WTC11 (cell line): ENCODE data around the gene NTF3. TPM values are rescaled to one million over a fixed set of nuclear protein-coding genes. Genes with fewer than 3 reads are reported as not detected.

Experiments
- ATAC-seq: fragments of 200-7000 bp; cut with Tn5 transposase; 2 replicates; pipeline ENCODE4 v1.10.0; 2021; ENCODE audit warnings: mild to moderate bottlenecking, moderate library complexity
- CTCF ChIA-PET: fragments of 300-600 bp; sonication (Branson Sonifier 250); formaldehyde crosslinking; loops from one replicate; lab custom pipeline; 2021; ENCODE audit warnings: antibody characterized with exemption; lab: Charles Lee
- POLR2A ChIA-PET: fragments of 350-600 bp; sonication (Branson Sonifier 250); formaldehyde crosslinking; loops from one replicate; lab custom pipeline; 2021; ENCODE audit warnings: antibody characterized with exemption; lab: Charles Lee
- DNase-seq: peaks from one replicate; pipeline ENCODE4 v3.0.0; 2021; ENCODE audit warnings: low spot score
- H3K27ac Mint-ChIP-seq: 2 replicates; pipeline ENCODE4 v1.8.0; 2021; ENCODE audit warnings: mixed read lengths
- H3K27me3 Mint-ChIP-seq: 2 replicates; pipeline ENCODE4 v1.8.0; 2021; ENCODE audit warnings: low read depth, mild to moderate bottlenecking, moderate library complexity, mixed read lengths
- H3K36me3 Mint-ChIP-seq: 2 replicates; pipeline ENCODE4 v1.8.0; 2021; ENCODE audit warnings: mixed read lengths
- H3K4me1 Mint-ChIP-seq: 2 replicates; pipeline ENCODE4 v1.8.0; 2022; ENCODE audit warnings: mixed read lengths
- H3K4me3 Mint-ChIP-seq: 2 replicates; pipeline ENCODE4 v1.8.0; 2021; ENCODE audit warnings: mild to moderate bottlenecking, moderate library complexity, mixed read lengths
- H3K9me3 Mint-ChIP-seq: 2 replicates; pipeline ENCODE4 v1.8.0; 2021; ENCODE audit warnings: mixed read lengths
- AFF4 ChIP-seq: sonication (generic); formaldehyde crosslinking; IDR thresholded peaks from 2 replicates; pipeline ENCODE4 v1.8.1; 2023; ENCODE audit warnings: mild to moderate bottlenecking, missing genetic modification reagents, borderline replicate concordance
- ATF1 ChIP-seq: sonication (generic); formaldehyde crosslinking; IDR thresholded peaks from 2 replicates; pipeline ENCODE4 v1.8.1; 2023; ENCODE audit warnings: mild to moderate bottlenecking, moderate library complexity, missing genetic modification reagents
- ATF3 ChIP-seq: sonication (generic); formaldehyde crosslinking; conservative IDR thresholded peaks from 2 replicates; pipeline ENCODE4 v1.8.1; 2022; ENCODE audit warnings: mild to moderate bottlenecking, missing genetic modification reagents
- CDX4 ChIP-seq: fragments of 250-450 bp; sonication (Bioruptor Pico); IDR thresholded peaks from 2 replicates; pipeline ENCODE4 v1.9.0; 2021; ENCODE audit warnings: moderate library complexity, mild to moderate bottlenecking, inconsistent platforms, borderline replicate concordance
- E2F5 ChIP-seq: sonication (generic); formaldehyde crosslinking; IDR thresholded peaks from 2 replicates; pipeline ENCODE4 v1.8.1; 2022; ENCODE audit warnings: mild to moderate bottlenecking, moderate library complexity, missing genetic modification reagents
- EMX1 ChIP-seq: fragments of 250-450 bp; sonication (Bioruptor Pico); IDR thresholded peaks from 2 replicates; pipeline ENCODE4 v1.8.0; 2021; ENCODE audit warnings: mild to moderate bottlenecking
- ERG ChIP-seq: fragments of 250-450 bp; sonication (Bioruptor Pico); IDR thresholded peaks from 2 replicates; pipeline ENCODE4 v1.8.0; 2021; ENCODE audit warnings: mild to moderate bottlenecking
- FOXJ3 ChIP-seq: sonication (generic); formaldehyde crosslinking; IDR thresholded peaks from 2 replicates; pipeline ENCODE4 v1.9.0; 2021; ENCODE audit warnings: missing genetic modification reagents, mild to moderate bottlenecking, borderline replicate concordance
- FOXK1 ChIP-seq: sonication (generic); formaldehyde crosslinking; IDR thresholded peaks from 2 replicates; pipeline ENCODE4 v1.8.0; 2022; ENCODE audit warnings: mild to moderate bottlenecking, moderate library complexity, missing genetic modification reagents
- PRRX2 ChIP-seq: fragments of 250-450 bp; sonication (Bioruptor Pico); IDR thresholded peaks from 2 replicates; pipeline ENCODE4 v1.8.0; 2021; ENCODE audit warnings: mild to moderate bottlenecking
- RELA ChIP-seq: sonication (generic); formaldehyde crosslinking; IDR thresholded peaks from 2 replicates; pipeline ENCODE4 v1.8.1; 2022; ENCODE audit warnings: missing genetic modification reagents, mild to moderate bottlenecking, borderline replicate concordance
- TP53 ChIP-seq: sonication (generic); formaldehyde crosslinking; IDR thresholded peaks from 2 replicates; pipeline ENCODE4 v1.8.1; 2023; ENCODE audit warnings: mild to moderate bottlenecking, missing genetic modification reagents
- ZNF671 ChIP-seq: fragments of 250-450 bp; sonication (Bioruptor Pico); IDR thresholded peaks from 2 replicates; pipeline ENCODE4 v1.8.0; 2021; ENCODE audit warnings: mild to moderate bottlenecking
- total RNA-seq: library from RNA; stranded (reverse); gene quantifications from 3 replicates; pipeline ENCODE4 v1.2.3, GENCODE V29; 2021
- TF ChIP-seq, protein P1 (sequence below): fragments of 250-450 bp; sonication (Bioruptor Pico); IDR thresholded peaks from 2 replicates; pipeline ENCODE4 v2.1.2; 2022; ENCODE audit warnings: mild to moderate bottlenecking, moderate library complexity
- TF ChIP-seq, protein P2 (sequence below): sonication (generic); formaldehyde crosslinking; IDR thresholded peaks from 2 replicates; pipeline ENCODE4 v1.8.1; 2022; ENCODE audit warnings: low read depth, missing genetic modification reagents, borderline replicate concordance
- TF ChIP-seq, protein P3 (sequence below): fragments of 250-450 bp; sonication (Bioruptor Pico); IDR thresholded peaks from 2 replicates; pipeline ENCODE4 v1.9.0; 2021; ENCODE audit warnings: mild to moderate bottlenecking
- TF ChIP-seq, protein P4 (sequence below): fragments of 250-450 bp; sonication (Bioruptor Pico); conservative IDR thresholded peaks from 2 replicates; pipeline ENCODE4 v1.9.0; 2021; ENCODE audit warnings: mild to moderate bottlenecking

The NTF3 gene
- total RNA-seq, 1 experiment from 2014 or later = 1.3 TPM

GRCh38 chr12:5494343-5494742, 62.4 kb downstream of the NTF3 start:
- DNase-seq (no peak), ATAC-seq (no peak)
- TF ChIP-seq ZNF671 (CRISPR knock-in tag) (no peak), AFF4 (no peak), ATF1 (CRISPR knock-in tag) (no peak), TP53 (CRISPR knock-in tag) (no peak), ERG (CRISPR knock-in tag) (no peak), RELA (CRISPR knock-in tag) (no peak), E2F5 (CRISPR knock-in tag) (no peak), ATF3 (no peak), FOXK1 (no peak), PRRX2 (CRISPR knock-in tag) (no peak), CDX4 (CRISPR knock-in tag) (no peak), FOXJ3 (CRISPR knock-in tag) (no peak), EMX1 (no peak)
- TF ChIP-seq, protein P1, sequence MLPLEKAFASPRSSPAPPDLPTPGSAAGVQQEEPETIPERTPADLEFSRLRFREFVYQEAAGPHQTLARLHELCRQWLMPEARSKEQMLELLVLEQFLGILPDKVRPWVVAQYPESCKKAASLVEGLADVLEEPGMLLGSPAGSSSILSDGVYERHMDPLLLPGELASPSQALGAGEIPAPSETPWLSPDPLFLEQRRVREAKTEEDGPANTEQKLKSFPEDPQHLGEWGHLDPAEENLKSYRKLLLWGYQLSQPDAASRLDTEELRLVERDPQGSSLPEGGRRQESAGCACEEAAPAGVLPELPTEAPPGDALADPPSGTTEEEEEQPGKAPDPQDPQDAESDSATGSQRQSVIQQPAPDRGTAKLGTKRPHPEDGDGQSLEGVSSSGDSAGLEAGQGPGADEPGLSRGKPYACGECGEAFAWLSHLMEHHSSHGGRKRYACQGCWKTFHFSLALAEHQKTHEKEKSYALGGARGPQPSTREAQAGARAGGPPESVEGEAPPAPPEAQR (CRISPR knock-in tag) = no peak
- TF ChIP-seq, protein P2, sequence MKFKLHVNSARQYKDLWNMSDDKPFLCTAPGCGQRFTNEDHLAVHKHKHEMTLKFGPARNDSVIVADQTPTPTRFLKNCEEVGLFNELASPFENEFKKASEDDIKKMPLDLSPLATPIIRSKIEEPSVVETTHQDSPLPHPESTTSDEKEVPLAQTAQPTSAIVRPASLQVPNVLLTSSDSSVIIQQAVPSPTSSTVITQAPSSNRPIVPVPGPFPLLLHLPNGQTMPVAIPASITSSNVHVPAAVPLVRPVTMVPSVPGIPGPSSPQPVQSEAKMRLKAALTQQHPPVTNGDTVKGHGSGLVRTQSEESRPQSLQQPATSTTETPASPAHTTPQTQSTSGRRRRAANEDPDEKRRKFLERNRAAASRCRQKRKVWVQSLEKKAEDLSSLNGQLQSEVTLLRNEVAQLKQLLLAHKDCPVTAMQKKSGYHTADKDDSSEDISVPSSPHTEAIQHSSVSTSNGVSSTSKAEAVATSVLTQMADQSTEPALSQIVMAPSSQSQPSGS (CRISPR knock-in tag) = no peak
- TF ChIP-seq, protein P3, sequence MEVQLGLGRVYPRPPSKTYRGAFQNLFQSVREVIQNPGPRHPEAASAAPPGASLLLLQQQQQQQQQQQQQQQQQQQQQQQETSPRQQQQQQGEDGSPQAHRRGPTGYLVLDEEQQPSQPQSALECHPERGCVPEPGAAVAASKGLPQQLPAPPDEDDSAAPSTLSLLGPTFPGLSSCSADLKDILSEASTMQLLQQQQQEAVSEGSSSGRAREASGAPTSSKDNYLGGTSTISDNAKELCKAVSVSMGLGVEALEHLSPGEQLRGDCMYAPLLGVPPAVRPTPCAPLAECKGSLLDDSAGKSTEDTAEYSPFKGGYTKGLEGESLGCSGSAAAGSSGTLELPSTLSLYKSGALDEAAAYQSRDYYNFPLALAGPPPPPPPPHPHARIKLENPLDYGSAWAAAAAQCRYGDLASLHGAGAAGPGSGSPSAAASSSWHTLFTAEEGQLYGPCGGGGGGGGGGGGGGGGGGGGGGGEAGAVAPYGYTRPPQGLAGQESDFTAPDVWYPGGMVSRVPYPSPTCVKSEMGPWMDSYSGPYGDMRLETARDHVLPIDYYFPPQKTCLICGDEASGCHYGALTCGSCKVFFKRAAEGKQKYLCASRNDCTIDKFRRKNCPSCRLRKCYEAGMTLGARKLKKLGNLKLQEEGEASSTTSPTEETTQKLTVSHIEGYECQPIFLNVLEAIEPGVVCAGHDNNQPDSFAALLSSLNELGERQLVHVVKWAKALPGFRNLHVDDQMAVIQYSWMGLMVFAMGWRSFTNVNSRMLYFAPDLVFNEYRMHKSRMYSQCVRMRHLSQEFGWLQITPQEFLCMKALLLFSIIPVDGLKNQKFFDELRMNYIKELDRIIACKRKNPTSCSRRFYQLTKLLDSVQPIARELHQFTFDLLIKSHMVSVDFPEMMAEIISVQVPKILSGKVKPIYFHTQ (CRISPR knock-in tag) = no peak
- TF ChIP-seq, protein P4, sequence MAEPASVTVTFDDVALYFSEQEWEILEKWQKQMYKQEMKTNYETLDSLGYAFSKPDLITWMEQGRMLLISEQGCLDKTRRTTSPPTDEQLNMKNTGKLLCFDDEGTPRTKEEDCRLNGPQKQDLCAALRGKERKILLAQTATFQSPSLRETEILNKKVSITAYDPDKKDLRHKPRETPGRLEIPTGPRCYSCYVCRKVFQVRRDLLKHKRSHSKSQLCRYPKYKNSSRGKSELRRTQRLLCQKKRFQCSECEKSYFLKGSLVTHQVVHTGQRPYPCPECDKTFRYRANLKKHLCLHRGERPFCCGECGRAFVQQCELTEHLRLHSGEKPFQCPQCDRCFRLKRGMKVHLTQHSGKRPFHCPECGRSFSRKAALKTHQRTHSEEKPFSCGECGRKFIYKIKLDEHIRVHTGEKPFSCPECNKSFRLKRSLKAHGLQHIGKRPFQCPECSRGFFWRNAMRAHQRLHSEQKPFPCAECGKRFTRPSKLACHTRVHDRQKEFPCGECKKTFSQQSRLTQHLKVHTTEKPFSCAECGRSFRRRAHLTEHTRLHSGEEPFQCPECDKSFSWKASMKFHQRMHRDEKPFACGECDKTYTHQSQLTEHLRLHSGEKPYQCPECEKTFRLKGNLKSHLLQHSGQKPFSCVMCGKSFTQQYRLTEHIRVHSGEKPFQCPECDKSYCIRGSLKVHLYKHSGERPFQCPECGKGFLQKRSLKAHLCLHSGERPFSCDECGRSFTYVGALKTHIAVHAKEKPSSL (CRISPR knock-in tag) = no peak
- Mint-ChIP-seq H3K27ac (no peak overlapping the region), H3K9me3 (no peaks in the 10 kb centered on the region), H3K4me3 (no peak overlapping the region), H3K27me3 (no peaks in the 10 kb centered on the region), H3K4me1 (peaks cover 7% of the 10 kb centered on the region), H3K36me3 (no peaks in the 10 kb centered on the region)
- ChIA-PET POLR2A (no interaction called here), CTCF (no interaction called here)
